Endometrium (tissue), 2 donors: ENCODE results near the gene NEGR1.
"Not testable (repeated sequence)": the region's sequence is repeated elsewhere in the genome, so short reads cannot be mapped to it uniquely, and the experiment has no call there.

Experiments used
- FAIRE-seq: peaks from 2 replicates; lab custom pipeline; 2012; peaks lifted over from hg19 to GRCh38; lab: Jason Lieb, UNC
- donor health status: control.
- donor health status: control.

Gene NEGR1

GRCh38 chr1:71940261-71940660, 342.1 kb downstream of the NEGR1 start:
- FAIRE-seq: no peak

GRCh38 chr1:71930511-71930910, 351.8 kb downstream of the NEGR1 start:
- no peak for FAIRE-seq

GRCh38 chr1:71921935-71922559, 360.3 kb downstream of the NEGR1 start:
- FAIRE-seq: no peak

- no peak for FAIRE-seq
Observed at GRCh38 chr1:71921204-71921603, 361.1 kb downstream of the NEGR1 start.

- no peak for FAIRE-seq
Observed at GRCh38 chr1:71920556-71920955, 361.8 kb downstream of the NEGR1 start.

GRCh38 chr1:71919811-71920509, 362.4 kb downstream of the NEGR1 start:
- no peak for FAIRE-seq

GRCh38 chr1:71918630-71919029, 363.7 kb downstream of the NEGR1 start:
- no peak for FAIRE-seq

GRCh38 chr1:71916894-71917293, 365.4 kb downstream of the NEGR1 start:
- no peak for FAIRE-seq

GRCh38 chr1:71914626-71915025, 367.7 kb downstream of the NEGR1 start:
- no peak for FAIRE-seq

- FAIRE-seq: no peak
Observed at GRCh38 chr1:71908871-71909390, 373.4 kb downstream of the NEGR1 start.

GRCh38 chr1:71908303-71908702, 374.0 kb downstream of the NEGR1 start:
- no peak for FAIRE-seq

GRCh38 chr1:71899881-71900280, 382.5 kb downstream of the NEGR1 start:
- FAIRE-seq: no peak

- FAIRE-seq: not testable (repeated sequence)
Observed at GRCh38 chr1:71888166-71888565, 394.2 kb downstream of the NEGR1 start.

GRCh38 chr1:71885171-71885570, 397.2 kb downstream of the NEGR1 start:
- FAIRE-seq: no peak

- no peak for FAIRE-seq
Observed at GRCh38 chr1:71882637-71883036, 399.7 kb downstream of the NEGR1 start.

GRCh38 chr1:71882226-71882625, 400.1 kb downstream of the NEGR1 start:
- FAIRE-seq: no peak

GRCh38 chr1:71881611-71882010, 400.7 kb downstream of the NEGR1 start:
- FAIRE-seq: no peak

GRCh38 chr1:71869326-71869725, 413.0 kb downstream of the NEGR1 start:
- FAIRE-seq: no peak

- no peak for FAIRE-seq
Observed at GRCh38 chr1:71862756-71863155, 419.6 kb downstream of the NEGR1 start.

- no peak for FAIRE-seq
Observed at GRCh38 chr1:71861022-71861421, 421.3 kb downstream of the NEGR1 start.

GRCh38 chr1:71859806-71860205, 422.5 kb downstream of the NEGR1 start:
- no peak for FAIRE-seq

GRCh38 chr1:71857862-71858261, 424.5 kb downstream of the NEGR1 start:
- no peak for FAIRE-seq

GRCh38 chr1:71853360-71853759, 429.0 kb downstream of the NEGR1 start:
- no peak for FAIRE-seq

GRCh38 chr1:71850936-71851335, 431.4 kb downstream of the NEGR1 start:
- no peak for FAIRE-seq
